ENCODE results near the gene DPP10. TPM values are rescaled to one million over a fixed set of nuclear protein-coding genes. Genes with fewer than 3 reads are reported as not detected.

Gene DPP10
- total RNA-seq, 1 experiment from 2014 or later: not detected

GRCh38 chr2:114527330-114527983 lies 85.0 kb downstream of the DPP10 start:
- CTCF ChIA-PET: interaction anchor here (1.4 kb wide), 1 partner anchor 24 kb away, joined by 3 read pairs; no protein-coding TSS in a partner anchor
- no peak overlapping the region for H3K27ac Mint-ChIP-seq (ENCODE audit: low read depth, unreplicated experiment)
- intact Hi-C loops (cut with micrococcal nuclease): no loop called here
- TF ChIP-seq CTCF (IDR thresholded peaks at IDR 0.05; ENCODE audit: unreplicated experiment): no peak
- H3K4me1 Mint-ChIP-seq (ENCODE audit: insufficient read depth, unreplicated experiment): no peaks in the 10 kb centered on the region
- DNase-seq (ENCODE audit: unreplicated experiment): no peak
- POLR2A ChIA-PET: no interaction called here
- BruUV-seq (replicated peaks): no TSS peak
- H3K27me3 Mint-ChIP-seq (ENCODE audit: insufficient read depth, unreplicated experiment): no peaks in the 10 kb centered on the region
- H3K36me3 Mint-ChIP-seq (ENCODE audit: insufficient read depth, unreplicated experiment): no peaks in the 10 kb centered on the region
- no peaks in the 10 kb centered on the region for H3K9me3 Mint-ChIP-seq (ENCODE audit: unreplicated experiment)
- H3K4me3 Mint-ChIP-seq (ENCODE audit: unreplicated experiment): no peak overlapping the region

GRCh38 chr2:114534116-114535084 lies 92.0 kb downstream of the DPP10 start:
- no peaks in the 10 kb centered on the region for H3K36me3 Mint-ChIP-seq (ENCODE audit: insufficient read depth, unreplicated experiment)
- H3K4me3 Mint-ChIP-seq (ENCODE audit: unreplicated experiment): no peak overlapping the region
- CTCF ChIA-PET: no interaction called here
- BruUV-seq (replicated peaks): no TSS peak
- intact Hi-C loops (cut with micrococcal nuclease): no loop called here
- POLR2A ChIA-PET: no interaction called here
- H3K9me3 Mint-ChIP-seq (ENCODE audit: unreplicated experiment): no peaks in the 10 kb centered on the region
- DNase-seq (ENCODE audit: unreplicated experiment): no peak
- H3K4me1 Mint-ChIP-seq (ENCODE audit: insufficient read depth, unreplicated experiment): no peaks in the 10 kb centered on the region
- peaks cover 37% of the 10 kb centered on the region for H3K27me3 Mint-ChIP-seq (ENCODE audit: insufficient read depth, unreplicated experiment)
- TF ChIP-seq CTCF (IDR thresholded peaks at IDR 0.05; ENCODE audit: unreplicated experiment): no peak
- no peak overlapping the region for H3K27ac Mint-ChIP-seq (ENCODE audit: low read depth, unreplicated experiment)

- Mint-ChIP-seq H3K4me3 (ENCODE audit: unreplicated experiment) (no peak overlapping the region), H3K27ac (ENCODE audit: low read depth, unreplicated experiment) (no peak overlapping the region), H3K27me3 (ENCODE audit: insufficient read depth, unreplicated experiment) (peaks cover 37% of the 10 kb centered on the region), H3K9me3 (ENCODE audit: unreplicated experiment) (no peaks in the 10 kb centered on the region), H3K36me3 (ENCODE audit: insufficient read depth, unreplicated experiment) (no peaks in the 10 kb centered on the region), H3K4me1 (ENCODE audit: insufficient read depth, unreplicated experiment) (peaks cover 6% of the 10 kb centered on the region)
- BruUV-seq (replicated peaks): no TSS peak
- ChIA-PET POLR2A (no interaction called here), CTCF (interaction anchor here (0.5 to 1.5 kb wide), 3 partner anchors 14 to 818 kb away, joined by 3 read pairs; no protein-coding TSS in a partner anchor)
- DNase-seq (ENCODE audit: unreplicated experiment): no peak
- TF ChIP-seq CTCF (IDR thresholded peaks at IDR 0.05; ENCODE audit: unreplicated experiment): no peak
- intact Hi-C loops (cut with micrococcal nuclease): no loop called here
These were observed 95.3 kb downstream of the DPP10 start for GRCh38 chr2:114537777-114538176.

- H3K4me1 Mint-ChIP-seq (ENCODE audit: insufficient read depth, unreplicated experiment): peaks cover 19% of the 10 kb centered on the region
- peaks cover 3% of the 10 kb centered on the region for H3K27me3 Mint-ChIP-seq (ENCODE audit: insufficient read depth, unreplicated experiment)
- H3K9me3 Mint-ChIP-seq (ENCODE audit: unreplicated experiment): no peaks in the 10 kb centered on the region
- TF ChIP-seq CTCF (IDR thresholded peaks at IDR 0.05; ENCODE audit: unreplicated experiment): no peak
- H3K4me3 Mint-ChIP-seq (ENCODE audit: unreplicated experiment): no peak overlapping the region
- H3K36me3 Mint-ChIP-seq (ENCODE audit: insufficient read depth, unreplicated experiment): no peaks in the 10 kb centered on the region
- peak; percentile 23 for DNase-seq (ENCODE audit: unreplicated experiment)
- ChIA-PET POLR2A (interaction anchor here (0.6 kb wide), 1 partner anchor 635 kb away, joined by 3 read pairs; no protein-coding TSS in a partner anchor), CTCF (interaction anchor here (0.6 kb wide), 2 partner anchors 581 to 825 kb away, joined by 3 read pairs; no protein-coding TSS in a partner anchor)
- no TSS peak for BruUV-seq (replicated peaks)
- intact Hi-C loops (cut with micrococcal nuclease): no loop called here
- H3K27ac Mint-ChIP-seq (ENCODE audit: low read depth, unreplicated experiment): no peak overlapping the region
These were observed 100.3 kb downstream of the DPP10 start for GRCh38 chr2:114542695-114543094.

Data from MCF 10A (cell line).